SH-SY5Y (cell line): ENCODE results near the gene CDS2.

Experiments used
- GATA2 ChIP-seq: IDR thresholded peaks from 2 replicates; pipeline ENCODE4 v1.6.1; 2011; ENCODE audit warnings: mild to moderate bottlenecking, low read depth, low read length
- GATA3 ChIP-seq: IDR thresholded peaks from 2 replicates; pipeline ENCODE4 v1.6.1; 2011; ENCODE audit warnings: low read depth, mild to moderate bottlenecking, low read length, moderate library complexity

The CDS2 gene

GRCh38 chr20:5220321-5221060 is 93.7 kb downstream of the CDS2 start:
- TF ChIP-seq GATA2 (no peak), GATA3 (no peak)

GRCh38 chr20:5221061-5221430 is 94.2 kb downstream of the CDS2 start:
- no peak for TF ChIP-seq GATA3
- TF ChIP-seq GATA2 = no peak

GRCh38 chr20:5222919-5223634 is 96.3 kb downstream of the CDS2 start:
- TF ChIP-seq GATA2 (no peak), GATA3 (no peak)

- TF ChIP-seq GATA3 (no peak), GATA2 (no peak)
Observed at GRCh38 chr20:5230544-5230943, 103.7 kb downstream of the CDS2 start.

- TF ChIP-seq GATA3 = no peak
- no peak for TF ChIP-seq GATA2
Observed at GRCh38 chr20:5234158-5234557, 107.3 kb downstream of the CDS2 start.

- TF ChIP-seq GATA3 (no peak), GATA2 (no peak)
Observed at GRCh38 chr20:5234978-5235377, 108.2 kb downstream of the CDS2 start.
